Lower lobe of right lung (tissue), 2 donors: Measurements from ENCODE around the gene SCP2. TPM values are rescaled to one million over a fixed set of nuclear protein-coding genes. Genes with fewer than 3 reads are reported as not detected.
"Not testable (repeated sequence)": the region's sequence is repeated elsewhere in the genome, so short reads cannot be mapped to it uniquely, and the experiment has no call there.

Experiments used
- ATAC-seq, 2 donors: fragments of 200-7000 bp; cut with Tn5 transposase; one replicate each; pipeline ENCODE4 v1.9.1; 2020 to 2022; ENCODE audit warnings: mild to moderate bottlenecking in 2 of 2, moderate library complexity in 2 of 2
- DNase-seq: peaks from one replicate; pipeline ENCODE4 v3.0.0-alpha.2; 2020
- H3K27ac ChIP-seq: fragments of 200-600 bp; one replicate; pipeline ENCODE4 v1.8.0; 2022
- H3K27me3 ChIP-seq: fragments of 200-600 bp; one replicate; pipeline ENCODE4 v1.8.0; 2022; ENCODE audit warnings: low read depth
- H3K36me3 ChIP-seq: fragments of 200-600 bp; one replicate; pipeline ENCODE4 v1.8.0; 2022; ENCODE audit warnings: mild to moderate bottlenecking
- H3K4me1 ChIP-seq: fragments of 200-600 bp; one replicate; pipeline ENCODE4 v1.8.0; 2022
- H3K4me3 ChIP-seq: fragments of 200-600 bp; one replicate; pipeline ENCODE4 v1.8.0; 2022; ENCODE audit warnings: mild to moderate bottlenecking
- H3K9me3 ChIP-seq: fragments of 200-600 bp; one replicate; pipeline ENCODE4 v1.8.0; 2022
- intact Hi-C: fragments of 100-400 bp; cut with DNase I; formaldehyde crosslinking; loops from one replicate; pipeline ENCODE4 v1.11.0; 2022
- total RNA-seq: library from RNA; stranded (reverse); fragmentation: NEBNext Ultra II Directional; extraction: Animal tissue kit (Norgen Biotek cat#: 25700); gene quantifications from one replicate; pipeline ENCODE4 v1.2.1, GENCODE V29; 2021
- TF ChIP-seq, protein P1 (sequence below): fragments of 200-600 bp; IDR thresholded peaks from one replicate; pipeline ENCODE4 v1.8.0; 2022; ENCODE audit warnings: antibody characterized with exemption, mild to moderate bottlenecking
- donor health status: DM: no; HTN: yes; CAD: no; lungs with severe emphysema.

SCP2 gene
- total RNA-seq, 1 donor from 2014 or later, result 148 TPM

DNA sequence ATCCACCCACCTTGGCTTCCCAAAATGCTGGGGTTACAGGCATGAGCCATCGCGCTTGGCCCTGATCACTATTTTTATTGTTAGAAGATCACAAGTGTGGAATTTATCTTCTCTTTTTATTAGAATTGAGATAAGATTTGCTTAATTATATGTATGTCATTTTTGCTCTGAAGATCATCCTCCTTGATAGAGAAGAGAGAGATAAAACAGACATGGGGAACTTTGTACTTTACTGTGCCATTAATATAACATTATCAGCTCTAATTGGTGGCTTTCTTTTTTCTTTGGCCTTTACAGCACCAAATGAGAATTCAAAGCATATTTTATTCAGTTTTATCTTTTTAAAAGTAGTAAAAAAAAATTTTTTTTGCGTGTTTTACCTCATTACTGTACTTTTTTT, 46.8 kb downstream of the SCP2 start:
- intact Hi-C loops, result no loop called here
- Histone ChIP-seq H3K36me3 (peaks cover 16% of the 10 kb centered on the region), H3K27me3 (no peaks in the 10 kb centered on the region), H3K4me1 (no peaks in the 10 kb centered on the region), H3K4me3 (no peak overlapping the region), H3K27ac (no peak overlapping the region), H3K9me3 (no peaks in the 10 kb centered on the region)
- ATAC-seq (no peak), DNase-seq (no peak)
- TF ChIP-seq, protein P1, sequence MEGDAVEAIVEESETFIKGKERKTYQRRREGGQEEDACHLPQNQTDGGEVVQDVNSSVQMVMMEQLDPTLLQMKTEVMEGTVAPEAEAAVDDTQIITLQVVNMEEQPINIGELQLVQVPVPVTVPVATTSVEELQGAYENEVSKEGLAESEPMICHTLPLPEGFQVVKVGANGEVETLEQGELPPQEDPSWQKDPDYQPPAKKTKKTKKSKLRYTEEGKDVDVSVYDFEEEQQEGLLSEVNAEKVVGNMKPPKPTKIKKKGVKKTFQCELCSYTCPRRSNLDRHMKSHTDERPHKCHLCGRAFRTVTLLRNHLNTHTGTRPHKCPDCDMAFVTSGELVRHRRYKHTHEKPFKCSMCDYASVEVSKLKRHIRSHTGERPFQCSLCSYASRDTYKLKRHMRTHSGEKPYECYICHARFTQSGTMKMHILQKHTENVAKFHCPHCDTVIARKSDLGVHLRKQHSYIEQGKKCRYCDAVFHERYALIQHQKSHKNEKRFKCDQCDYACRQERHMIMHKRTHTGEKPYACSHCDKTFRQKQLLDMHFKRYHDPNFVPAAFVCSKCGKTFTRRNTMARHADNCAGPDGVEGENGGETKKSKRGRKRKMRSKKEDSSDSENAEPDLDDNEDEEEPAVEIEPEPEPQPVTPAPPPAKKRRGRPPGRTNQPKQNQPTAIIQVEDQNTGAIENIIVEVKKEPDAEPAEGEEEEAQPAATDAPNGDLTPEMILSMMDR, result no peak

DNA sequence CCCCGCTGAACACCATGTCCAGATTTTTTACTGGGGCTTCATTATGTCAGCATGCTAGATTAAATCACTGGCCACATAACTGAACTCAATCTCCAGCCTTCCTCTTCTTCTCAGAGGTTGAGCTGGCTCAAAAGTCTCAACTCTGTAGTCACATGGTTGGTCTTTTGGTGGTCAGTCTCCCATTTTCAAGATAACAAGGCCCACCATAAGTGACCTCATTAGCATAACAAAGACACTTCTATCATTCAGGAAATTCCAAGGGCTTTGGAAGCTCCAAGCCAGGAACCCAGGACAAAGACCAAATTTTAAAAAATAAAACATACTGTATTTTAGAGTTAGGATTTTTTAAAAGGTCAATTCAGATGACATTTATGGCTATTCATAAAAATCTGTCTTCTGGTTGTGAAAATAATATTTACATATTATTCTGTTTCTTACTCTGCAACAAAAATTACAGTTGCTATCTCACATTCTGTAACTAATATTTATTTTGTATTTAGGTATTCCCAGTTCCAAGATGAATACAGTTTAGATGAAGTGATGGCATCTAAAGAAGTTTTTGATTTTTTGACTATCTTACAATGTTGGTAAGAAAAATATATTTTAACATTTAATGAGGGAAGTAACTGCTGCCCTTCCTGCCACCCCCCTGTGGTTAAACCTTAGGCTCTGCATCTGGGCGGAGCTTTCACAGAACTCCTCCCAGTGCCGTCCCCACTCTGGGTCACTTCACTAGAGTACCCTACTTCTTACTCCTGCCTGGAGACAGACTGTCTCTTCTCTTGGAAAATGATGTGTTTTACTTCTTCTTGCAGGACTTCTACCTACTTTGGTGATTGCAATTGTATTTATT, 49.3 kb downstream of the SCP2 start:
- Histone ChIP-seq H3K36me3 (peaks cover 42% of the 10 kb centered on the region), H3K9me3 (no peaks in the 10 kb centered on the region), H3K27me3 (no peaks in the 10 kb centered on the region), H3K27ac (no peak overlapping the region), H3K4me1 (no peaks in the 10 kb centered on the region), H3K4me3 (no peak overlapping the region)
- ATAC-seq (no peak), DNase-seq (no peak)
- intact Hi-C loops, result no loop called here
- TF ChIP-seq, protein P1, result no peak

DNA sequence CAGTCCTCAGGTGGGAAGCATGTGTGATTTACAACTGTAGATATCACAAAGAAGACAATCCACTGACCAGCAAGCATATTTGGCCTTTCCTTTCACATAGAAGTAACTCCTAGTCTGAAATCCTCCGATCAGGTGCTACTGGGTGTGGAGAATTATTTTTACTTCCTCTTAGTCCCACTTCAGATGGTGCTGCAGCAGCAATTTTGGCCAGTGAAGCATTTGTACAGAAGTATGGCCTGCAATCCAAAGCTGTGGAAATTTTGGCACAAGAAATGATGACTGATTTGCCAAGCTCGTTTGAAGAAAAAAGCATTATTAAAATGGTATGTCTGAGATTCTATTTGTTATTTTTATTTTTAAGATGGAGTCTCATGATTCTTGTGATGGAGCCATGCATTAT, 51.0 kb downstream of the SCP2 start:
- TF ChIP-seq, protein P1, result no peak
- H3K9me3 ChIP-seq, result no peaks in the 10 kb centered on the region
- no peaks in the 10 kb centered on the region for H3K27me3 ChIP-seq
- ATAC-seq (no peak), DNase-seq (no peak)
- no peak overlapping the region for H3K27ac ChIP-seq
- intact Hi-C loops, result no loop called here
- peaks cover 53% of the 10 kb centered on the region for H3K36me3 ChIP-seq
- no peak overlapping the region for H3K4me3 ChIP-seq
- H3K4me1 ChIP-seq, result no peaks in the 10 kb centered on the region

DNA sequence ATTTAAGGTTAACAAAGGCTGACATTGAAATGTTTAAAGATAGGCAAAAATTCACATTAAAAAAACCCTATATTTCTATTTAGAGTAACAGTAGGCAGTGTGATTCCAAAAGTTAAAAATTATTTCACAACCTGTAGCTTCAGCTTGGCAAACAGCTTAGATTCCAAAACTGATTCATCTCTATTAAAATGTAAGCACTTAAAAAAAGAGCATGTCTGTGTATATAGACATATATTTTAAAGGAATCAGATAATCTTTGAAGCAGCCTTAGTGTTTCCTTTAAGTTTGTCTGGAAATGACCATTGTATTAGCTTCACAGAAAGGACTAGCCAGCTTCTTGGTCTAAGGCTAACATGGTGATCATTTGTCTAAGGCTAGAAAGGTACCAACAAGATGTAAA, 65.7 kb downstream of the SCP2 start:
- DNase-seq, H3K9me3 ChIP-seq, intact Hi-C loops, H3K4me3 ChIP-seq, H3K4me1 ChIP-seq, ATAC-seq, H3K27me3 ChIP-seq, H3K27ac ChIP-seq: not testable (repeated sequence)
- H3K36me3 ChIP-seq, result peaks cover 22% of the 10 kb centered on the region

DNA sequence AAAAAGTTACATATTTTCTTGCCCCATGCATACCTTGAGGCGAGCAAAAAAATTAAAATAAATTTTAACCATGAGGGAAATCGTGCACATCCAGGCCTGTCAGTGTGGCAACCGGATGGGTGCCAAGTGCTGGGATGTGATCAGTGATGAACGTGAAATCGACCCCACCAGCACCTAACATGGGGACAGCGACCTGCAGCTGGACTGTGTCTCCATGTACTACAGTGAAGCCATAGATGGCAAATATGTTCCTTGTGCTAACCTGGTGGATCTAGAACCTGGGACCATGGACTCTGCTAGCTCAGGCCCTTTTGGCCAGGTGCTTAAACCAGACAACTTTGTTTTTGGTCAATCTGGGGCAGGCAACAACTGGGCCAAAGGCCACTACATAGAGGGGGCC, 67.6 kb downstream of the SCP2 start:
- Histone ChIP-seq H3K9me3 (no peaks in the 10 kb centered on the region), H3K4me3 (no peak overlapping the region), H3K36me3 (peaks cover 17% of the 10 kb centered on the region), H3K27ac (no peak overlapping the region), H3K27me3 (no peaks in the 10 kb centered on the region), H3K4me1 (no peaks in the 10 kb centered on the region)
- DNase-seq (no peak), ATAC-seq (no peak)
- intact Hi-C loops, result no loop called here
- TF ChIP-seq, protein P1, result no peak

DNA sequence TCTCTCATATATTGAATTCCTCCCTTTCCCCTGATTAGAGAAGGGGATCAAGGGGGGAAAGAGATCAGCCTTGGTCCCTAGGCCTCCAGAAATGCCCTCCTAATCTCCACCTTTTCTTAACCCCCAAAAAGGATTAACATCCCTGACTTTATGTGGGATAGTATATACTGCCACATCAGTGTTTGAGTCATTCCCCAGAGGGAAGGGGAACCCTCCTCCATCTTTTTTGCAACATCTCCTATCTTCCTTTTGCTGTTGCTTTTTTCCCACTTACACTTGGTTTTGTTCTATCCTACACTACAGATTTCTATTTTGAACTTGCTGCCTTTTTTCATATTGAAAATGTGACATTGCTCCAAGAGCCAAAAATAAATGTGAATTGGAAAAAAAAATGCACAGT, 69.6 kb downstream of the SCP2 start:
- TF ChIP-seq, protein P1, result no peak
- H3K9me3 ChIP-seq, result no peaks in the 10 kb centered on the region
- H3K27ac ChIP-seq, result no peak overlapping the region
- no peak for ATAC-seq
- DNase-seq, result no peak
- intact Hi-C loops, result no loop called here
- no peak overlapping the region for H3K4me3 ChIP-seq
- H3K4me1 ChIP-seq, result no peaks in the 10 kb centered on the region
- peaks cover 17% of the 10 kb centered on the region for H3K36me3 ChIP-seq
- H3K27me3 ChIP-seq, result no peaks in the 10 kb centered on the region
